GM20431 (cell line): ENCODE data around the gene XBP1.
"Not testable (repeated sequence)": the region's sequence is repeated elsewhere in the genome, so short reads cannot be mapped to it uniquely, and the experiment has no call there.

Source experiments
- in situ Hi-C: fragments of 300-500 bp; cut with MseI, MboI; formaldehyde crosslinking; loops from one replicate; pipeline ENCODE4 v1.15.0; 2020; ENCODE audit warnings: low sequenced_read_pairs; ENCODE audit not compliant: unreplicated experiment

Gene XBP1

GRCh38 chr22:28761449-28761755 lies 39.0 kb downstream of the XBP1 start:
- in situ Hi-C loops: no loop called here

- in situ Hi-C loops: no loop called here
Measured at GRCh38 chr22:28759861-28760560, 40.4 kb downstream of the XBP1 start.

- in situ Hi-C loops: not testable (repeated sequence)
Measured at GRCh38 chr22:28754512-28754911, 45.9 kb downstream of the XBP1 start.

DNA sequence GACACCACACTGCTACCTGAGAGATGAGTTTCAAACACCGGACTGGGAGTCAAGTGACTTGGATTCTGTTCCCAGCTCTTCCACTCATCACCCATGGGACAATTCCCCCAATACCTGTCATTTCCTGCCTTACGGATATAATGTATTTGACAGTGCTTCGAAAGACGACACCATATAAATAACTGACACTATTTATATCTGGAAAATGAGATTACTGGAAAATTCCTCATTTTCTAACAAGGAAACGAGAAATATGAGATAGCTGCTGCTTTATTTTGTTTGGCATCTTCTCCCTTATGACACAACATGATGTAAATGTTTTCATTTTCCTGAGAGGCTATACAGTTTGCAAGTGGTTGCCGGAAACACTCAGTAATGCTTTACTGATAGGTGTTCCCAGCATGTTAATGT lies 49.9 kb downstream of the XBP1 start:
- in situ Hi-C loops: no loop called here
